HEK293 (cell line): ENCODE data around the gene OSBPL10.

Experiments
- CTCF ChIA-PET: fragments of 350-600 bp; formaldehyde crosslinking; extraction: SDS; loops from one replicate; lab custom pipeline; 2021; ENCODE audit warnings: antibody characterized with exemption; lab: Yijun Ruan, JAX
- POLR2A ChIA-PET: fragments of 300-600 bp; formaldehyde crosslinking; extraction: SDS; loops from one replicate; lab custom pipeline; 2020; ENCODE audit warnings: antibody characterized with exemption, inconsistent platforms; lab: Yijun Ruan, JAX
- H3K27ac ChIP-seq: fragments of 200-500 bp; sonication (Bioruptor generic); 2 replicates; pipeline ENCODE4 v1.5.1; 2014; ENCODE audit warnings: low read depth, low read length, control low read depth, inconsistent platforms; ENCODE audit errors: extremely low read depth
- H3K36me3 ChIP-seq, 2 experiments: fragments of 200-500 bp in 1 of 2; sonication (Bioruptor generic) in 1 of 2; 1 replicate in 1 of 2; 2 replicates in 1 of 2; pipeline ENCODE4 v1.5.1; 2014 to 2017; ENCODE audit warnings: inconsistent platforms in 2 of 2, low read length in 2 of 2; ENCODE audit not compliant: control insufficient read depth in 2 of 2, insufficient read depth in 1 of 2
- H3K4me1 ChIP-seq: fragments of 200-500 bp; sonication (Bioruptor generic); 2 replicates; pipeline ENCODE4 v1.5.1; 2014; ENCODE audit warnings: mild to moderate bottlenecking, low read length, inconsistent platforms; ENCODE audit not compliant: control insufficient read depth, insufficient read depth
- H3K4me3 ChIP-seq: 2 replicates; pipeline ENCODE4 v1.5.1; 2011; ENCODE audit warnings: low read depth, mild to moderate bottlenecking, control low read depth, low read length, moderate library complexity
- H3K9me3 ChIP-seq: fragments of 200-500 bp; sonication (Bioruptor generic); 2 replicates; pipeline ENCODE4 v1.5.1; 2014; ENCODE audit warnings: low read depth, low read length, inconsistent platforms; ENCODE audit not compliant: control insufficient read depth, insufficient read depth
- GLIS1 ChIP-seq: fragments of 450-650 bp; formaldehyde crosslinking; IDR thresholded peaks from 2 replicates; pipeline ENCODE4 v1.5.1; 2016; ENCODE audit warnings: missing biosample characterization, missing genetic modification characterization
- IKZF3 ChIP-seq: fragments of 450-650 bp; IDR thresholded peaks from 2 replicates; pipeline ENCODE4 v1.5.0; 2018; ENCODE audit warnings: missing biosample characterization, mild to moderate bottlenecking, missing genetic modification characterization, moderate library complexity
- INSM2 ChIP-seq: fragments of 450-650 bp; formaldehyde crosslinking; IDR thresholded peaks from 2 replicates; pipeline ENCODE4 v1.5.1; 2016; ENCODE audit warnings: missing biosample characterization, missing genetic modification characterization
- KLF1 ChIP-seq: fragments of 450-650 bp; formaldehyde crosslinking; IDR thresholded peaks from 2 replicates; pipeline ENCODE4 v1.5.1; 2016; ENCODE audit warnings: missing biosample characterization, missing genetic modification characterization
- REST ChIP-seq: fragments of 450-650 bp; formaldehyde crosslinking; IDR thresholded peaks from 2 replicates; pipeline ENCODE4 v1.5.1; 2016; ENCODE audit warnings: missing biosample characterization, missing genetic modification characterization
- SP7 ChIP-seq: fragments of 450-650 bp; formaldehyde crosslinking; IDR thresholded peaks from 2 replicates; pipeline ENCODE4 v1.5.1; 2016; ENCODE audit warnings: missing biosample characterization, missing genetic modification characterization
- WT1 ChIP-seq: fragments of 450-650 bp; formaldehyde crosslinking; IDR thresholded peaks from 2 replicates; pipeline ENCODE4 v1.5.1; 2016; ENCODE audit warnings: missing biosample characterization, missing genetic modification characterization
- YY1 ChIP-seq: fragments of 450-650 bp; formaldehyde crosslinking; IDR thresholded peaks from 2 replicates; pipeline ENCODE4 v1.5.1; 2018; ENCODE audit warnings: missing biosample characterization, missing genetic modification characterization
- ZBTB21 ChIP-seq: fragments of 450-650 bp; formaldehyde crosslinking; IDR thresholded peaks from 2 replicates; pipeline ENCODE4 v1.5.1; 2017; ENCODE audit warnings: missing biosample characterization, missing genetic modification characterization
- ZBTB48 ChIP-seq: fragments of 450-650 bp; formaldehyde crosslinking; IDR thresholded peaks from 2 replicates; pipeline ENCODE4 v1.5.1; 2016; ENCODE audit warnings: missing biosample characterization, missing genetic modification characterization
- ZNF148 ChIP-seq: fragments of 450-650 bp; formaldehyde crosslinking; IDR thresholded peaks from 2 replicates; pipeline ENCODE4 v1.5.0; 2017; ENCODE audit warnings: missing biosample characterization, missing genetic modification characterization, borderline replicate concordance
- ZNF24 ChIP-seq: fragments of 450-650 bp; formaldehyde crosslinking; IDR thresholded peaks from 2 replicates; pipeline ENCODE4 v1.5.1; 2016; ENCODE audit warnings: missing biosample characterization, missing genetic modification characterization
- ZNF354C ChIP-seq: fragments of 450-650 bp; formaldehyde crosslinking; IDR thresholded peaks from 2 replicates; pipeline ENCODE4 v1.5.1; 2016; ENCODE audit warnings: missing biosample characterization, missing genetic modification characterization, low read depth, borderline replicate concordance
- ZNF433 ChIP-seq: fragments of 450-650 bp; formaldehyde crosslinking; IDR thresholded peaks from 2 replicates; pipeline ENCODE4 v1.5.1; 2016; ENCODE audit warnings: missing biosample characterization, missing genetic modification characterization, low read depth
- ZNF449 ChIP-seq: fragments of 450-650 bp; formaldehyde crosslinking; IDR thresholded peaks from 2 replicates; pipeline ENCODE4 v1.5.1; 2017; ENCODE audit warnings: missing biosample characterization, mild to moderate bottlenecking, missing genetic modification characterization, moderate library complexity
- ZNF624 ChIP-seq: fragments of 450-650 bp; formaldehyde crosslinking; IDR thresholded peaks from 2 replicates; pipeline ENCODE4 v1.5.1; 2017; ENCODE audit warnings: missing biosample characterization, missing genetic modification characterization
- ZNF701 ChIP-seq: fragments of 450-650 bp; formaldehyde crosslinking; IDR thresholded peaks from 2 replicates; pipeline ENCODE4 v1.5.1; 2016; ENCODE audit warnings: missing biosample characterization, missing genetic modification characterization
- ZNF707 ChIP-seq: fragments of 450-650 bp; formaldehyde crosslinking; IDR thresholded peaks from 2 replicates; pipeline ENCODE4 v1.5.1; 2016; ENCODE audit warnings: missing biosample characterization, missing genetic modification characterization
- ZNF791 ChIP-seq: fragments of 450-650 bp; formaldehyde crosslinking; IDR thresholded peaks from 2 replicates; pipeline ENCODE4 v1.5.1; 2016; ENCODE audit warnings: missing biosample characterization, missing genetic modification characterization
- ZNF843 ChIP-seq: fragments of 450-650 bp; formaldehyde crosslinking; IDR thresholded peaks from 2 replicates; pipeline ENCODE4 v1.5.1; 2016; ENCODE audit warnings: missing biosample characterization, missing genetic modification characterization

The OSBPL10 gene

GRCh38 chr3:31976302-31976701, 4.8 kb downstream of the OSBPL10 start:
- ChIA-PET POLR2A (no interaction called here), CTCF (interaction anchor here (0.6 to 1.0 kb wide), 3 partner anchors 43 to 1464 kb away, joined by 3 read pairs; no protein-coding TSS in a partner anchor)
- peaks cover 3% of the 10 kb centered on the region; the same call in 1 of the 2 replicates for H3K4me1 ChIP-seq
- no peak for TF ChIP-seq WT1 (tag by site-specific recombination)
- TF ChIP-seq ZNF624 (tag by site-specific recombination) = no peak
- TF ChIP-seq ZNF449 (tag by site-specific recombination) = no peak
- no peak for TF ChIP-seq GLIS1
- no peak for TF ChIP-seq ZNF24 (tag by site-specific recombination)
- TF ChIP-seq ZNF354C (tag by site-specific recombination) = no peak
- no peak for TF ChIP-seq YY1 (tag by site-specific recombination)
- TF ChIP-seq ZNF433 (tag by site-specific recombination) = no peak
- H3K9me3 ChIP-seq = no peaks in the 10 kb centered on the region
- no peak overlapping the region for H3K4me3 ChIP-seq
- no peak overlapping the region for H3K27ac ChIP-seq
- no peaks in the 10 kb centered on the region for H3K36me3 ChIP-seq

- POLR2A ChIA-PET = no interaction called here
- Histone ChIP-seq H3K4me3 (no peak overlapping the region), H3K4me1 (peaks cover 3% of the 10 kb centered on the region; the same call in 1 of the 2 replicates), H3K27ac (no peak overlapping the region), H3K36me3 (no peaks in the 10 kb centered on the region), H3K9me3 (no peaks in the 10 kb centered on the region)
- TF ChIP-seq ZNF791 (tag by site-specific recombination) (no peak), ZNF843 (tag by site-specific recombination) (no peak), INSM2 (no peak), IKZF3 (no peak), SP7 (tag by site-specific recombination) (no peak), ZNF707 (no peak)
- CTCF ChIA-PET = no interaction called here
These were observed 6.1 kb downstream of the OSBPL10 start for GRCh38 chr3:31974964-31975363.

GRCh38 chr3:31974471-31974870, 6.6 kb downstream of the OSBPL10 start:
- ChIA-PET POLR2A (no interaction called here), CTCF (no interaction called here)
- Histone ChIP-seq H3K36me3 (no peaks in the 10 kb centered on the region), H3K4me3 (no peak overlapping the region), H3K9me3 (no peaks in the 10 kb centered on the region), H3K4me1 (peaks cover under 1% of the 10 kb centered on the region; the same call in 1 of the 2 replicates), H3K27ac (no peak overlapping the region)
- no peak for TF ChIP-seq ZNF701 (tag by site-specific recombination)
- TF ChIP-seq ZNF148 = no peak
- TF ChIP-seq ZBTB21 (tag by site-specific recombination) = no peak
- TF ChIP-seq ZBTB48 (tag by site-specific recombination) = no peak
- no peak for TF ChIP-seq REST
- TF ChIP-seq KLF1 = no peak
- TF ChIP-seq GLIS1 = no peak
